Measurements from ENCODE around the gene ATP8A2. TPM values are rescaled to one million over a fixed set of nuclear protein-coding genes. Genes with fewer than 3 reads are reported as not detected.

Gene ATP8A2
- polyA plus RNA-seq, 3 donors: not detected

GRCh38 chr13:25725104-25725503, 353.3 kb downstream of the ATP8A2 start:
- no peak for TF ChIP-seq CTCF (IDR thresholded peaks at IDR 0.05)
- no peak for DNase-seq
- peaks cover 0 to 5% of the 10 kb centered on the region in 2 donors for H3K9me3 ChIP-seq (replicated peaks in 1 of 2; ENCODE audit: control insufficient read depth in 1 of 2, insufficient read depth in 1 of 2, low read length in 2 of 2)
- Mint-ChIP-seq H3K9me3 (peaks cover 0 to 9% (median 2%) of the 10 kb centered on the region in 7 donors), H3K4me3 (no peak overlapping the region), H3K36me3 (no peaks in the 10 kb centered on the region), H3K27ac (no peak overlapping the region), H3K4me1 (no peaks in the 10 kb centered on the region), H3K27me3 (ENCODE audit: low read depth in 3 of 3) (no peaks in the 10 kb centered on the region)
- 86% methylated on average over 2 of the region's 3 CpGs for whole genome bisulfite sequencing (ENCODE audit: insufficient coverage)
- no peaks in the 10 kb centered on the region for H3K4me1 ChIP-seq (ENCODE audit: control insufficient read depth in 1 of 2, insufficient read depth in 2 of 2, low read length in 2 of 2)
- H3K36me3 ChIP-seq (replicated peaks in 1 of 2; ENCODE audit: control insufficient read depth in 1 of 2, insufficient read depth in 2 of 2, low read length in 2 of 2): no peaks in the 10 kb centered on the region
- H3K4me3 ChIP-seq (replicated peaks in 1 of 3; ENCODE audit: low read depth in 2 of 3, low read length in 3 of 3): no peak overlapping the region
- H2AFZ ChIP-seq (ENCODE audit: insufficient read depth, low read depth, low read length, poor library complexity, severe bottlenecking): no peak overlapping the region
- intact Hi-C loops (cut with micrococcal nuclease): no loop called here
- no peaks in the 10 kb centered on the region for H4K20me1 ChIP-seq (ENCODE audit: insufficient read depth, low read length)
- no peak overlapping the region for H3K27ac ChIP-seq (ENCODE audit: low read depth in 1 of 2, low read length in 2 of 2)
- no peaks in the 10 kb centered on the region for H3K27me3 ChIP-seq (ENCODE audit: control insufficient read depth in 2 of 2, insufficient read depth in 2 of 2, low read length in 2 of 2)
- no peak overlapping the region for H3K9ac ChIP-seq (ENCODE audit: insufficient read depth, low read length, poor library complexity, severe bottlenecking)
- no peaks in the 10 kb centered on the region for H3K79me2 ChIP-seq (ENCODE audit: insufficient read depth, low read length)
- no peak overlapping the region for H3K4me2 ChIP-seq (replicated peaks; ENCODE audit: extremely low read depth, low read length, poor library complexity, severe bottlenecking)

DNA sequence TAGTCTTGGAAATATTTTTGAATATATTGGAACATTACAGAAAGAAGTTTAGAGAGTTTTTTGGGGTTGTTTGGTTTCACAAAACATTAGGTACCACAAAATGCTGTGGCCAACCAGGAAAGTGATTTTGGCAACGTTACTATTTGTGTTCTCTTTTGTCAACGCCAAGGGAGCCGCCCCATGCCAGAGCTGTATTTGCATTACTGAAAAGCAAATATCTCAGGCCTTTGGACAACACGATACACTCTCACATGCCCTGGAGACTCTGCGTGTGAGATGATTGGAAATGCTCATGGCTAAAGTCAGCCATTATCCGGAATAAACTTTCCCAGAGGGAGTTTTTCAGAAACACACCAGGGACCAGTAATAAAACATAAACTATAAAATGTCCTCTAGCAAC, 355.5 kb downstream of the ATP8A2 start:
- Histone ChIP-seq H4K20me1 (ENCODE audit: insufficient read depth, low read length) (no peaks in the 10 kb centered on the region), H3K27ac (ENCODE audit: low read depth in 1 of 2, low read length in 2 of 2) (no peak overlapping the region), H3K4me3 (replicated peaks in 1 of 3; ENCODE audit: low read depth in 2 of 3, low read length in 3 of 3) (no peak overlapping the region), H3K4me1 (ENCODE audit: control insufficient read depth in 1 of 2, insufficient read depth in 2 of 2, low read length in 2 of 2) (no peaks in the 10 kb centered on the region), H3K36me3 (replicated peaks in 1 of 2; ENCODE audit: control insufficient read depth in 1 of 2, insufficient read depth in 2 of 2, low read length in 2 of 2) (no peaks in the 10 kb centered on the region), H3K79me2 (ENCODE audit: insufficient read depth, low read length) (no peaks in the 10 kb centered on the region), H3K9ac (ENCODE audit: insufficient read depth, low read length, poor library complexity, severe bottlenecking) (no peak overlapping the region), H3K27me3 (ENCODE audit: control insufficient read depth in 2 of 2, insufficient read depth in 2 of 2, low read length in 2 of 2) (no peaks in the 10 kb centered on the region), H3K9me3 (replicated peaks in 1 of 2; ENCODE audit: control insufficient read depth in 1 of 2, insufficient read depth in 1 of 2, low read length in 2 of 2) (peaks cover 0 to 5% of the 10 kb centered on the region in 2 donors), H2AFZ (ENCODE audit: insufficient read depth, low read depth, low read length, poor library complexity, severe bottlenecking) (no peak overlapping the region), H3K4me2 (replicated peaks; ENCODE audit: extremely low read depth, low read length, poor library complexity, severe bottlenecking) (no peak overlapping the region)
- intact Hi-C loops (cut with micrococcal nuclease): no loop called here
- Mint-ChIP-seq H3K9me3 (peaks cover 0 to 6% (median 4%) of the 10 kb centered on the region in 7 donors), H3K4me3 (no peak overlapping the region), H3K36me3 (no peaks in the 10 kb centered on the region), H3K27ac (no peak overlapping the region), H3K4me1 (no peaks in the 10 kb centered on the region), H3K27me3 (ENCODE audit: low read depth in 3 of 3) (peaks cover 0 to 2% (median 2%) of the 10 kb centered on the region in 3 donors)
- 89% methylated on average over 3 of the region's 6 CpGs for WGBS (ENCODE audit: insufficient coverage)
- no peak for DNase-seq
- TF ChIP-seq CTCF (IDR thresholded peaks at IDR 0.05): no peak

Data from CD14-positive monocyte (primary cell).